ENCODE measurements around the gene CABP4.
"Not testable (repeated sequence)": the region's sequence is repeated elsewhere in the genome, so short reads cannot be mapped to it uniquely, and the experiment has no call there.

Gene CABP4

DNA sequence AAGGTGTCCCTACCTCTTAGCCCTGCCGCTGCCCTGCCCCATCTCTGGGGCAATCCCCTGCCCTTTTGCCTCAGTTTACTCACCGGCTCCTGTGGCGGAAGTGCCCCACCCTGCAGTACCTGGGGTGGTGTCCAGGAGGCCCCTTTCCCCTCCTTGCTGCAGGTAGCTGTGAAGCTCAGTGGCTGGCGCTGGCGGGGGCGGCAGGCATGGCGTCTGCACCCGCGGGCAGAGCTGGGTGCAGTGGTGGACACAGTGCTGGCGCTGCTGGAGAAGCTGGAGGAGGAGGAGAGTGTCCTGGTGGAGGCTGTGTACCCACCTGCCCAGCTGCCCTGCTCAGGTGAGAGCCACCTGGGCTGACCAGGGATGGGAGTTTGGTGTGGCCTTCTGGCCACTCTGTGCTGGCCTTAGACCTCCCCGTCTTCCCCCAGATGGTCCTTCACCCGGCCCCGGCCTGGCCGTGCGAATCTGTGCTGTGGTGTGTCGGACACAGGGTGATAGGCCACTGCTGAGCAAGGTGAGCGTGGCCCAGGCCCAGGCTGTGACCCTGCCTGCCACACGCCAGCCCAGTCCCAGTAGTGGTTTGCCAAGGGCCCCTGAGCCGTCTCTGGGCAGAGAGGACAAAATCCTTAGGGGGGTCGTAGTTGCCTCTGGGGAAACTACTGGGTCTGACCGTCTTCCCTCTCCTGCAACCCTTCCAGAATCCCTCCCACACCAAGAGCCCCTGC lies 35.7 kb upstream of the CABP4 start:
- DNase-seq = no peak

DNA sequence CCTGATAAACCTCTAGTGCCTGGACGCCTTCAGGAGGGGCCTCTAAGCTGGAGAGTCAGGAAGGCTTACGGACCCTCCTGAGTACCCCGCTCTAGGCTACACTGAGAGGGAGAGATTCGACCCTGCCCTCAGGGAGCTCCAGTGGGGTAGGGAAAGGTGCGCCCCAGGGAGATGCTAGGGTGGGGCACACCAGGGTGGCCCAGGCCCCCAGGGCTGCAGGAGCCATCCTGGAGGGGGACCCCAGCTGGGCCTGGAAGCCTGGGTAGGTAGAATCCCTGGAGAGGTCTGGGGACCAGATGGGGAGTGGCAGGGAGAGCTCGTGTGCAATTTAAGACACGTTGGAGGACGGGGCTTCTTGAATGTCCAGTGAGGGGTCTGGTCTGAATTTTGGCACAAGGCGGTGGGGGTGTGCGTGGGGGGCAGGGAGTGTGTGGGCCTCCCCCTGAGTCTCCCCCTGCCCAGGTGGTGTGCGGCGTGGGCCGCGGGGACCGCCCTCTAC lies 35.0 kb upstream of the CABP4 start:
- DNase-seq = no peak

DNA sequence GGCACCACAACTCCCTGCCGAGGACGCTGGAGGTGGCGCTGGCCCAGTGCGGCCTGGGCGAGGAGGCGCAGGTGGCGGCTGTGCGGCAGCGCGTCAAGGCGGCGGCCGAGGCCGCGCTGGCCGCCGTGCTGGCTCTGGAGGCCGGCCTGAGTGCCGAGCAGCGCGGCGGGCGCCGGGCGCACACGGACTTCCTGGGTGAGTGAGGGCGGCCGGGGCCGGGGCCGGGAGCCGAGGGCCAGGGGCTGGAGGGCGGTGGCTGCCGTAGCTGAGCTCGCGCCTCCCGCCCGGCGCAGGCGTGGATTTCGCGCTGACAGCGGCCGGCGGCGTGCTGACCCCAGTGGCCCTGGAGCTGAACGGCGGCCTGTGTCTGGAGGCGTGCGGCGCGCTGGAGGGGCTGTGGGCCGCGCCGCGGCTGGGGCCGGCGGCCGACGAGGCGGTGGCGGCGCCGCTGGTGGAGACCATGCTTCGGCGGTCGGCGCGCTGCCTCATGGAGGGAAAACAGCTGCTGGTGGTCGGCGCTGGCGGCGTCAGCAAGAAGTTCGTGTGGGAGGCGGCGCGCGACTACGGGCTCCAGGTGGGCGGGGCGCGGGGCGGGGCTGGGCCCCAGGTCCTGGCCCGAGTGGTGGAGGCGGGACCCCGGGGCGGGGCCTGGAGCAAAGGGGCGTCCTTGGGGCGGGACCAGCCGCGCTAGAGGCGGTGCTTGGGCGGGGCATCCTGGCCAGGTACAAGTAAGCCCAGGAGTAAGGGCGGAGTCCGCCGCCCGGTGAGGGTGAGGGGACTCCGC lies 34.3 kb upstream of the CABP4 start:
- peak; percentile 88 for DNase-seq

DNA sequence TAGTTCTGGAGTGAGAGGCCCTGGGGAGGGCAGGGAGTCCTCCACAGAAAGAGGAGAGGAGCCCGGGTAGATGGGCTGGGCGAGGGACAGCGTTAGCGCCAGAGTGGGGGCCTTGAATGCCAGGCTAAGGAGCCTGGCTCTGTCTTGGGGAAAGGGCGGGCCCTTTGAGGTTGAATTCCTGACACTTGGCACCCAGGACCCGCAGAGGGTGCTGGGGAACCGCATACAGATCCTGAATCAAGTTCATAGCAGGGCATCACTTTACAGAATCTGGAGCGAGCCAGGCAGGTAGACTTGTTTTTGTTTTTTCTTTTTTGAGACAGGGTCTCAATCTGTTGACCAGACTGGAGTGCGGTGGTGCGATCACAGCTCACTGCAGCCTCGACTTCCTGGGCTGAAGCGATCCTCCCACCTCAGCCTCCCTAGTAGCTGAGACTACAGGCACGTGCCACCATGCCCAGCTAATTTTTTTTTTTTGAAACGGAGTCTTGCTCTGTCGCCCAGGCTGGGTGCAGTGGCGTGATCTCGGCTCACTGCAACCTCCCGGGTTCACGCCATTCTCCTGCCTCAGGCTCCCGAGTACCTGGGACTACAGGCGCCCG lies 33.6 kb upstream of the CABP4 start:
- no peak for DNase-seq

DNA sequence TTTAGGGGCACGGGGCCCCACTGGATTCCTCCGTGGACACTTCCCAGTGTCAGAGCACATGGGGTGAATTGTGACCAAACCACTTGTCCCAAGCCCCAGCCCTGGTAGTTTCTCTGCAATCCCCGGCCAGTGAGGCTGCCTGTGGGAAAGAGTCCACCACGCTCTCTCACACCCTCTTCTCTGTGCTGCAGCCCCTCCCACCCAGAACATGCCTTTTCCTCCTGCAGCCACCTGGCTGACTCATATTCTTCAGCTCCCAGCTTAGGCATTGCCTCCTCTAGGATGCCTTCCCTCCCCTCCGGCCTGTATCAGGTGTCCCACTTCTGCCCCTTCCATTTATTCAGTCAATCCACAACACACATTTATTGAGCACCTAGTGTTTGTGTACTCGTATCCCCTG lies 32.3 kb upstream of the CABP4 start:
- DNase-seq = no peak

DNA sequence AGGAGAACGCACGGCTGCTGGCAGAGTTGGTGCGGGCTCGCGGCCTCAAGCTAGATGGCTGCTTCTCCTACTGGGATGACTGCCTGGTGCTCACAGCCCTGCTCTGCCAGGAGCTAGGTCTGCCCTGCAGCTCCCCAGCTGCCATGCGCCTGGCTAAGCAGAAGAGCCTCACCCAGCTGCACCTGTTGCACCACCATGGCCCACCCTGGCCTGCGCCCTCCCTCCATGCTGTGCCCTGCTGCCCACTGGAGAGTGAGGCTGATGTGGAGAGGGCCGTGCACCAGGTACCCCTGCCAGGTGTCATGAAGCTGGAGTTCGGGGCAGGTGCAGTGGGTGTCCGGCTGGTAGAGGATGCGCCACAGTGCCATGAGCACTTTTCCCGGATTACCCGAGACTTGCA lies 31.7 kb upstream of the CABP4 start:
- DNase-seq = no peak

DNA sequence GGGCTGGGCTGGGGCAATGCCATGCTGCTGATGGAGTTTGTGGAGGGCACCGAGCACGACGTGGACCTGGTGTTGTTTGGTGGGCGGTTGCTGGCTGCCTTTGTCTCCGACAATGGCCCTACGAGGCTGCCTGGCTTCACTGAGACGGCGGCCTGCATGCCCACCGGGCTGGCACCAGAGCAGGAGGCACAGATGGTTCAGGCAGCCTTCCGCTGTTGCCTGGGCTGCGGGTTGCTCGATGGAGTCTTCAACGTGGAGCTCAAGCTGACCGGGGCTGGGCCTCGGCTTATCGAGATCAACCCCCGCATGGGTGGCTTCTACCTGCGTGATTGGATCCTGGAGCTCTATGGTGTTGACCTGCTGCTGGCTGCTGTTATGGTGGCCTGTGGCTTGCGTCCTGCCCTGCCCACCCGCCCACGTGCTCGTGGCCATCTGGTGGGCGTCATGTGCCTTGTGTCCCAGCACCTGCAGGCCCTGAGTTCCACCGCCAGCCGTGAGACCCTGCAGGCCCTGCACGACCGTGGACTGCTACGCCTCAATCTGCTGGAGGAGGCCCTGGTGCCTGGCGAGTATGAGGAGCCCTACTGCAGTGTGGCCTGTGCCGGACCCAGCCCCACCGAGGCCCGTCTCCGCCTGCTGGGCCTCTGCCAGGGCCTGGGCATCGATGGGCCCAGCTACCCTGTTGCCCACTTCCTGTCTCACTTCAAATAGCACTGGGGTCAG lies 31.1 kb upstream of the CABP4 start:
- DNase-seq = no peak

DNA sequence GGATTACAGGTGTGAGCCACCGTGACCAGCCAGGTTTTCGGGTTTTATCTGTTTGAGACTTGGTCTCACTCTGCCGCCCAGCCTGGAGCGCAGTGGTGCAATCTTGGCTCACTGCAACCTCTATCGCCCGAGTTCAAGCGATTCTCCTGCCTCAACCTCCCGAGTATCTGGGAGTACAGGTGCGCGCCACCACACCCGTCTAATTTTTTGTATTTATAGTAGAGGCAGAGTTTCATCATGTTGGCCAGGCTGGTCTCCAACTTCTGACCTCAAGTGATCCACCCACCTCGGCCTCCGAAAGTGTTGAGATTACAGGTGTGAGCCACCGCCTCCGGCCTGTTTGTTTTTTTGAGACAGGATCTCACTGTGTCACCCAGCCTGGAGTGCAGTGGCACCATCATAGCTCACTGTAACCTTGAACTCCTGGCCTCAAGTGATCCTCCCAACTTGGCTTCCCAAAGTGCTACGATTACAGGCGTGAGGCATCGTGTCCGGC lies 27.7 kb upstream of the CABP4 start:
- DNase-seq = not testable (repeated sequence)

DNA sequence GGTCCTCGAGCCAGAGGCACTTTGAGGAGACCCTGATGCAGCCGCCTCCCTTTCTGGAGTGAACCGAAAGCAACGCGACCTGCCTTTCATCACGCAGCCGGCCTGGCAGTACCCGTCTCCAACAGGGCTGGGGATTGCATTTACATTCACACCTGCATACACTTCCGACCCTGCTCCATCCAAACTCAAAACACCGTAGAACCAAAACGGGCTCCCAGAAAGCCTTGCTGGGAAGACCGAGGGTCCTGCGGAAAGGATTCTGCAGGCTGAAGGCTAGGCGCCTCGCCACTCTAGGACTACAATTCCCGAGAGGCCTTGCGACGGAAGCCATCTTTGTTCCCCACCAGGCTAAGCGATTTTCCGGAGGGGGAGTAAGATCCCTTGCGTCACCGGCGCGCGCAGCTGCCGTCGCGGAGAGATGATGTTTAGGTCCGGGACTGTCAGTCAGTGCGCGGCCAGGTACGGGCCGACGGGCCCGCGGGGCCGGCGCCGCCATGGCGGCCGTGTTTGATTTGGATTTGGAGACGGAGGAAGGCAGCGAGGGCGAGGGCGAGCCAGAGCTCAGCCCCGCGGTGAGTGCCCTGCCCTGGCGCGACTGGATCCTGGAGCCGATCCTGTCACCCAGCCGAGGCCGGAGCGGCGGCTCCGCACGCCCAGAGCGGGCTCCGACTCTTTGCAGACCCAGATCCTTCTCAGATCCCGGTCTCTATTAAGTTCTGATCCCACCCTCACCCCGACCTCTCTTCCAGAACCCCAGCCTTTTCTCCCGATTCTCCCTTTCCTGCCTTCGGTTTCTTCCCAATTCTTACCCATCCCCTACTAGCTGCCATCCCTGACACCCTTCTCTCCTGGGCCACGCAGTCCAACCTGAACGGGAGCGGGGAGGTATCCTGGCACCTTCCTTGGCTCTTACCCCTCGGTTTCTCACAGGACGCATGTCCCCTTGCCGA lies 26.8 kb upstream of the CABP4 start, which contains the start of gene RPS6KB2:
TSS of gene RPS6KB2 (plus strand) at position 443 of the 950 bp plus-strand sequence. CDS start at position 495, 52 bp downstream.
- peak; percentile 92 for DNase-seq

DNA sequence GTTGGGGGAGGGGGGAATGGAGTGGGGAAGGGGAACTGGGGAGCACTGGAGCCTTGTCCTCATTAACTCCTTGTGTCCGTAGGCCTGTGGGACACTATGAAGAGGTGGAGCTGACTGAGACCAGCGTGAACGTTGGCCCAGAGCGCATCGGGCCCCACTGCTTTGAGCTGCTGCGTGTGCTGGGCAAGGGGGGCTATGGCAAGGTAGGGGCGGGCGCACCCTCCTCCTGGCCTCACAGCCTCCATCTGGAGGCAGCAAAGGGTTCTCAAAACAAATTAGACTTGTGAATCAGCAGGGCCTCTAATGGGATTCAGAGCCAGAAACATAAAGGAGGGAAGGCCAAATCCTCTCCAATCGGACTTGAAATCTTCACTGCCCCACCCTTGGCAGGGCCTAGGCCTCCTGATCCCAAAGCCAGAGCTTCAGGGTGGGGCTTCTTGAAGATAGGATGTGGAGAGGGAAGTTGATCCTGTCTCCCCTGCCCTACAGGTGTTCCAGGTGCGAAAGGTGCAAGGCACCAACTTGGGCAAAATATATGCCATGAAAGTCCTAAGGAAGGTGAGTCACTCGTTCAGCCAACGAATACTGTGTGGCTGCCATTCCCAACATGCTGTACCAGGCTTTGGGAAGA lies 26.0 kb upstream of the CABP4 start:
- no peak for DNase-seq

DNA sequence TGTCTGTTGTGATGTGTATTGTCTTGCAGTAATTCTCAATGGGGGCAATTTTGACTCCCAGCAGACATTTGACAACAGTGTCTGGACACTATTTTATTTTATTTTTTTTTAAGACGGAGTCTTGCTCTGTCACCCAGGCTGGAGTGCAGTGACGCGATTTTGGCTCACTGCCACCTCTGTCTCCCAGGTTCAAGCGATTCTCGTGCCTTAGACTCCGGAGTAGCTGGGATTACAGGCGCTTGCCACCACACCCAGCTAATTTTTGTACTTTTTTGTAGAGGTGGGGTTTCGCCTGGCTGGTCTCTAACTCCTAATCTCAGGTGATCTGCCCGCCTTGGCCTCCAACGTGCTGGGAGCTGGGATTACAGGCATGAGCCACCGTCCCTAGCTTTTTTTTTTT lies 25.4 kb upstream of the CABP4 start:
- no peak for DNase-seq

DNA sequence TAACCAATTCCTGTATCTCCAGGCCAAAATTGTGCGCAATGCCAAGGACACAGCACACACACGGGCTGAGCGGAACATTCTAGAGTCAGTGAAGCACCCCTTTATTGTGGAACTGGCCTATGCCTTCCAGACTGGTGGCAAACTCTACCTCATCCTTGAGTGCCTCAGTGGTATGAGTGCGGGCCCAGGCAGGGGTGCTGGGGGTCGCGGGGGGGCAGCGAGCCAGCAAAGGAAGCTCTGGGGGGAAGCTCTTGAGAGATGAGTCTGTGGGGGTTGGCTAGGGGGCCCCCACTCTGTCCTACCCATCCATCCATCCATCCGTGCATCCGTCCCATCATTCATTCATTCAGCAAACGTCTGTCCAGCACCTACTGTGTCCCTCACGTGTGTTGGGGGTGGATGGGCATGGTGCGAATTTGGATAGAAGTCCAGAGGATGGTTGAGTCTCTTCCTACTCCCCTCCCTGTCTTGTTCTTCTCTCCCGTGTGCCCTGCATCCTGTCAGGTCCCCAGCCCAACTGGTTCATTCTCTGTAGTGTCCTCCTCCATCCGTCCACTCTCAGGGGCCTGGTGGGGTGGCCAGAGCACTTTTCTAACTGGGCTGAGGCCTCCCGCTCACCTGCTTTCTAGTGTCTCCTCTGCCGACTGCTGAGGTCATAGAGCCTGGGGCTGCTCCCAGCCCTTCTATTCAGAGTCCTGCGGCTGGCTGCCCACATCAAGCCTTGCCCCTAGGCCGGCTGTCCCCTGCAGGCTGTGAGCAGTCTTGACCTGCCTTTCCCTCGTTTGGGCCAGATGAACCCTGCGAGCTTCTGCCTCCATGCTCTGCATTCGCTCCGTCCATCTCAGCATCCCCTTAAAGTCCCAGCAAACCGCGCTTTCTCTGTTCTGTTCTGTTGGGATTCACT lies 23.6 kb upstream of the CABP4 start:
- no peak for DNase-seq

DNA sequence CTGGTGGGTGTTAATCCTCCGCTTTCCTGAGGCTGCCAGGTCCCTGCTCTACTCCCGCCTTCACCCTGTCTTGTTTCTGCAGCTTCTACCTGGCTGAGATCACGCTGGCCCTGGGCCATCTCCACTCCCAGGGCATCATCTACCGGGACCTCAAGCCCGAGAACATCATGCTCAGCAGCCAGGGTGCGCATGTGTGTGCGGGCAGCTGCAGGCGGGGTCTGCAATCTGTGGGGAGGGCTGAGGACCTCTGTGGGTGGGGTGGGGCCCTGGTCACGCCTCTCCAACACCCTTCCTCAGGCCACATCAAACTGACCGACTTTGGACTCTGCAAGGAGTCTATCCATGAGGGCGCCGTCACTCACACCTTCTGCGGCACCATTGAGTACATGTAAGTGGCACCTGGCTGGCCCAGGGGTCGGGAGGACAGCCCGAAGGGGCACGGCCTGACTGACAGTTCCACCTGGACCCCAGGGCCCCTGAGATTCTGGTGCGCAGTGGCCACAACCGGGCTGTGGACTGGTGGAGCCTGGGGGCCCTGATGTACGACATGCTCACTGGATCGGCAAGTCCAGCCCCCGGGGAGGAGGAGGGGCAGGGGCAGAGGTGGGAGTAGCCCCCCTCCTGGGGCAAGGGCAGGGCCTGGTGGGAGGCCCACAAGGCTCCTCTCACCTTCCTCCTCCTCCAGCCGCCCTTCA lies 22.4 kb upstream of the CABP4 start:
- DNase-seq = no peak

DNA sequence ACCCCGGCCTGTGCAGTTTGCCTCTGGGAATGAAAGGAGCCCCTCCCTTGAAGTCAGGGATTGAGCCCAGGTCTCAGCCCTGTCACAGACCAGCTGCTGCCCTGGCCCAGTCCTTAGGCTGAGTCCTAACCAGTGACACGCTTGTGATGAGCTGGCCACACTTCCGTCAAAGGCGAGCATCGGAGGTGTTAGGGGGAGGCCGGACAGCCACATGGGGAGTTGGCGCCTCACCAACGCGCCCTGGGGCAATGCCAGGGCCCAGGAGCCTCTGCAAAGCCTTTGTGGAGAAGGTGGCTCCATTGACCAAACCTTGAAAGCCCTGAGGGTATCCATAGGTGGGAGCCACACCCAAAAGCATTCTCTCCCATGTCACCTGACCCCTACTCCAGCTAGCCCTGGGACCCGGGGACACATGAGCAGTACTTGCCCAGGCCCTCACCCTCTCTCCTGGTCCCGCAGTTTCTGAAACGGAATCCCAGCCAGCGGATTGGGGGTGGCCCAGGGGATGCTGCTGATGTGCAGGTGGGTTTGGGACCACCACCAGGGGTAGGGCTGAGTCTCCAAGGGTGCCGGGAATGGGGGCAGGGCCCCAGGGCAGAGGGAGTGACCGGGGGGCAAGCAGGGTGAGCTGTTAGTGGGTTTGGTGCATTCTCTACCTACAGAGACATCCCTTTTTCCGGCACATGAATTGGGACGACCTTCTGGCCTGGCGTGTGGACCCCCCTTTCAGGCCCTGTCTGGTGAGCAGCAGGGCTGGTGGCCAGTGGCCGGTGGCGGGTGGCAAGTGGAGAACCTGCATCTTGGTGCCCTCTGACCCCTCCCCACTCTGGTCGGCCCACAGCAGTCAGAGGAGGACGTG lies 21.4 kb upstream of the CABP4 start:
- no peak for DNase-seq

DNA sequence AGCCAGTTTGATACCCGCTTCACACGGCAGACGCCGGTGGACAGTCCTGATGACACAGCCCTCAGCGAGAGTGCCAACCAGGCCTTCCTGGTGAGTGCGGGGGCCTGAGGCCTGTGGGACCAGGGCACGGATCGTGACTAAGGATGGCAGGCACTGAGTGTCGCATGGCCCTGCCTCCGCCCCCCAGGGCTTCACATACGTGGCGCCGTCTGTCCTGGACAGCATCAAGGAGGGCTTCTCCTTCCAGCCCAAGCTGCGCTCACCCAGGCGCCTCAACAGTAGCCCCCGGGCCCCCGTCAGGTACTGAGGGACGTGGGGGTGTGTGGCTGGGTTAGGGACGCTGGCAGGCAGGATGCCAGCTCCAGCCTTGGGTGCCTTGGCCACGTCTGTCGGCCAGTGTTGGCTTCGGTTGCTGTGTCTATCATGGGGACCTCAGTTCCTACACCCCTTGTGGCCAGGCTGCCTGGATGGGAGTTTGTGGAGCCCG lies 20.7 kb upstream of the CABP4 start:
- no peak for DNase-seq

DNA sequence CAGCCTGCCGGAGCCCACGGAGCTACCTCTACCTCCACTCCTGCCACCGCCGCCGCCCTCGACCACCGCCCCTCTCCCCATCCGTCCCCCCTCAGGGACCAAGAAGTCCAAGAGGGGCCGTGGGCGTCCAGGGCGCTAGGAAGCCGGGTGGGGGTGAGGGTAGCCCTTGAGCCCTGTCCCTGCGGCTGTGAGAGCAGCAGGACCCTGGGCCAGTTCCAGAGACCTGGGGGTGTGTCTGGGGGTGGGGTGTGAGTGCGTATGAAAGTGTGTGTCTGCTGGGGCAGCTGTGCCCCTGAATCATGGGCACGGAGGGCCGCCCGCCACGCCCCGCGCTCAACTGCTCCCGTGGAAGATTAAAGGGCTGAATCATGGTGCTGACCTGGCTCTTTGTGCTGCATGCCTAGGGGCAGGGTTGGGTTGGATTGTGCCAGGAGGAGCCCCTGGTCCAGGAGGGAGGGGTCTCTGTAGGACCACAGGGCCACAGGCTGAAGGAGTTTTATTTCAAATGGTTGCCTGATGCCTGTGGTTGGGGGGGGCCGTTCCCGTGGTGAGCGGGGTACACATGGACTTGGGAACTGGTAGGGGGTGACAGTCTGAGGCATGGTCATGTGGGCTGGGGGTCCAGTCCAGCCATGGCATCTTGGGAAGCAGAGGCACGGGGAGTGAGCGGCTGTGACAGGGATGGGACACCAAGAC lies 20.0 kb upstream of the CABP4 start:
- no peak for DNase-seq

DNA sequence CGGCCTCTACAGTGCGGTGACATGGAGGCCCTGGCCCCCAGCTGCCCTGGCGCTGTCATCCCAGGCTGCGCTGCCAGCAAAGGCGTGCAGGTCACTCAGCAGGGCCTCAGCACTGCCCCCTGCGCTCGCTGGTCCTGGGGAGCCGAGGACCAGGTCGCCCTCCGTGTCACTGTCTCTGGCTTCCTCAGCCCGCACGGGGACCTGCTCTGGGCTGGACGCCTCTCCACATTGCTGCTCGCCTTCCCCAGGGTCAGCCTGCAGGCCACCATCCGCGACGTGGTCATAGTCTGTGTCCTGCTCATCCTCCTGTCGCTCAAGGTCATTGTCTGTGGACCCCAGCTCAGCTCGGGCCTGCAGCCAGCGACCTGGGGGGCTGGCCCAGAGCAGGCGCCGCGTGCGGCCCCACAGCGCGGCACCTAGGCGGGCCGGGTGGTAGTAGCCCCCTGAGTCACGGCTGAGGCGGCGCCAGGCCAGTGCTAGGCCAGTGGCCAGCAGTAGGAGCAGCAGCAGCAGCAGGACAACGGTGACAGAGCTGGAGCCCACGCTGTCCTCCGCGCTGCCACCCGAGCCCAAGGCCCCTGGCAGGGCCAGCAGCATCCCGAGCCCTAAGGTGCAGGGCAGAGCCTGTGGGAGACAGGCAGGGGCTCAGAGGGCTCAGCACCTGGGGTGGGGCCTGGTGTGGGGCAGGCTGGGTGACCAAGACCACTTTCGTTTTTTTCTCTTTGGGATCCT lies 19.3 kb upstream of the CABP4 start:
- DNase-seq = no peak
